GM12872 (cell line): ENCODE data around the gene LYPD4.

Experiments
- TF ChIP-seq, protein P1 (sequence below): IDR thresholded peaks from 3 replicates; pipeline ENCODE4 v1.5.1; 2011; ENCODE audit warnings: low read depth, mild to moderate bottlenecking, low read length, moderate library complexity; ENCODE audit not compliant: insufficient read depth

LYPD4 gene

GRCh38 chr19:41801792-41802211, 42.7 kb downstream of the LYPD4 start:
- TF ChIP-seq, protein P1, sequence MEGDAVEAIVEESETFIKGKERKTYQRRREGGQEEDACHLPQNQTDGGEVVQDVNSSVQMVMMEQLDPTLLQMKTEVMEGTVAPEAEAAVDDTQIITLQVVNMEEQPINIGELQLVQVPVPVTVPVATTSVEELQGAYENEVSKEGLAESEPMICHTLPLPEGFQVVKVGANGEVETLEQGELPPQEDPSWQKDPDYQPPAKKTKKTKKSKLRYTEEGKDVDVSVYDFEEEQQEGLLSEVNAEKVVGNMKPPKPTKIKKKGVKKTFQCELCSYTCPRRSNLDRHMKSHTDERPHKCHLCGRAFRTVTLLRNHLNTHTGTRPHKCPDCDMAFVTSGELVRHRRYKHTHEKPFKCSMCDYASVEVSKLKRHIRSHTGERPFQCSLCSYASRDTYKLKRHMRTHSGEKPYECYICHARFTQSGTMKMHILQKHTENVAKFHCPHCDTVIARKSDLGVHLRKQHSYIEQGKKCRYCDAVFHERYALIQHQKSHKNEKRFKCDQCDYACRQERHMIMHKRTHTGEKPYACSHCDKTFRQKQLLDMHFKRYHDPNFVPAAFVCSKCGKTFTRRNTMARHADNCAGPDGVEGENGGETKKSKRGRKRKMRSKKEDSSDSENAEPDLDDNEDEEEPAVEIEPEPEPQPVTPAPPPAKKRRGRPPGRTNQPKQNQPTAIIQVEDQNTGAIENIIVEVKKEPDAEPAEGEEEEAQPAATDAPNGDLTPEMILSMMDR = no peak

- TF ChIP-seq, protein P1 = no peak
These were observed 43.5 kb downstream of the LYPD4 start for GRCh38 chr19:41801031-41801430.

- TF ChIP-seq, protein P1 = no peak
These were observed 45.0 kb downstream of the LYPD4 start for GRCh38 chr19:41799444-41800000.

DNA sequence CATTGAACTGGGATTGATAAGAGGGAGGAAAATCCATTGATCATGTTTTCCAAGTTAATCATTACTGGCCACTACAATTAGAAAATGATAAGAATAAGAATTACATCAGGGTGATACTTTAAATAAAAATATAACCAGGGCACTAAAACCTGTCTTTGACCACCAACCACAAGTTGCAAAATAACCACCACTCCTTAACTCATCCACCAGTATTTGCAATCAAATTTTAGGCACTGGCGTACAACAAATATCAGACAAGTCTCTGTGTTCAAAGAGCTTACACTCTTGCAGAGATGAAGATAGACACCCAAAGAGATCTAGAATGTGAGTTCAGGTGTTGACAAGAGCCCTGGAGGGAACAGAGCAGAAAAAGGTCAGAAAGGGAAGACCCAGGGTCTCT, 47.6 kb downstream of the LYPD4 start:
- TF ChIP-seq, protein P1 = no peak

GRCh38 chr19:41796362-41796761, 48.1 kb downstream of the LYPD4 start, which contains the start of gene CEACAM3:
CEACAM3 (plus strand) TSS chr19:41796587; CDS start chr19:41796678, 91 bp downstream.
- TF ChIP-seq, protein P1 = no peak

GRCh38 chr19:41795031-41795461, 49.4 kb downstream of the LYPD4 start:
- TF ChIP-seq, protein P1 = peak; percentile 88

GRCh38 chr19:41793414-41793727, 51.1 kb downstream of the LYPD4 start:
- TF ChIP-seq, protein P1 = no peak
